ENCODE measurements around the gene KNOP1. TPM values are rescaled to one million over a fixed set of nuclear protein-coding genes. Genes with fewer than 3 reads are reported as not detected.

KNOP1 gene
- total RNA-seq, 1 donor from 2014 or later = 6.7 TPM

DNA sequence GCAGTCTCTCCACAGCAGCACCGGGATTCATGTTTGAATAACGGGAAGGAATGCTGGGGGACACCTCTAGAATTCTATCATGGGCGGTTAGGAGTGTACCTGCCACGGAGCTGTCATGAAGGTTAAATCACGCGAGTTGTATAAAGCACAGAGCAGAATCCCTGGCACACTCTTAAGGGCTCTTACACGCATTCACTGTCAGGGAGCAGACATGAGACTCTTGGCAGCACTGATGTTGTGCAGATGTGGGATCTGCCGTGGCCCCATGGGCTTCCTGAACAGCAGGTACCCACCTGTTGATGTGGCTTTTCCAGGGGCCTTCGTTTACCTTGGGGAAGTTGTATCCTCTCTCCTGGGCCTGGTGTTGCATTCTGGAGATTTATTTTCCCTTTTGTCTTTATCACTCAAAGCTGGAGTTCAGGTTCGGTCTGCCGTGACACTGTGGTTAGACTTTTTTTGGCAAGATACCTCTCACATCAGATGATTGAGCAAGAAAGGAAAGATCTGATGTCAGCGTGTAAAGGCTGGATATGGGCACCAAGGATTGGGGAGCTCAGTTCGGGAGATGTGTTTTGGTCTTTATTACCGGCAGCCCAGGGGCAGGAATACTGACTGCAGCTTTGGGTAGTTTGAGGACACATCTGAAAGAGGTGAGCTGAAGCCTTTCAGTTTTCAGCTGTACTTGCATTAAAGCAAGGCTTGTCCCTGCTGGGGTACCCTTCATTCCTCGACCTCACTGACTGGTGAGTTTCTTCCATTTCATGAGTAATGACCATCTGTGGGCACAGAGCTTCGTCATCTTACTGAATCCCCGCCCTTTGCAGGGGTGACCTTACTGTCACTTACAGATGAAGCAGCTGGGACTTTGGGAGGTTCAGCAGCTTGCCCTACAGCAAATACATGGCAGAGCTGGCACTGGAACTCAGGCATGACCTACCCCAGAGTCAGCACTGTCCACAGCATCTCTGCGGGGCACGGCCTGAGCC lies 19.3 kb downstream of the KNOP1 start:
- H3K36me3 ChIP-seq = peaks cover 51% of the 10 kb centered on the region
- peaks cover 73% of the 10 kb centered on the region for H3K4me1 ChIP-seq
- no peak overlapping the region for H3K4me3 ChIP-seq
- no peak for DNase-seq
- H3K27me3 ChIP-seq (ENCODE audit: low read depth) = no peaks in the 10 kb centered on the region
- peak overlapping the region; percentile 88 for H3K27ac ChIP-seq (replicated peaks)
- no peaks in the 10 kb centered on the region for H3K9me3 ChIP-seq (replicated peaks)
- intact Hi-C loops (cut with micrococcal nuclease) = no loop called here
- TF ChIP-seq, protein P1, sequence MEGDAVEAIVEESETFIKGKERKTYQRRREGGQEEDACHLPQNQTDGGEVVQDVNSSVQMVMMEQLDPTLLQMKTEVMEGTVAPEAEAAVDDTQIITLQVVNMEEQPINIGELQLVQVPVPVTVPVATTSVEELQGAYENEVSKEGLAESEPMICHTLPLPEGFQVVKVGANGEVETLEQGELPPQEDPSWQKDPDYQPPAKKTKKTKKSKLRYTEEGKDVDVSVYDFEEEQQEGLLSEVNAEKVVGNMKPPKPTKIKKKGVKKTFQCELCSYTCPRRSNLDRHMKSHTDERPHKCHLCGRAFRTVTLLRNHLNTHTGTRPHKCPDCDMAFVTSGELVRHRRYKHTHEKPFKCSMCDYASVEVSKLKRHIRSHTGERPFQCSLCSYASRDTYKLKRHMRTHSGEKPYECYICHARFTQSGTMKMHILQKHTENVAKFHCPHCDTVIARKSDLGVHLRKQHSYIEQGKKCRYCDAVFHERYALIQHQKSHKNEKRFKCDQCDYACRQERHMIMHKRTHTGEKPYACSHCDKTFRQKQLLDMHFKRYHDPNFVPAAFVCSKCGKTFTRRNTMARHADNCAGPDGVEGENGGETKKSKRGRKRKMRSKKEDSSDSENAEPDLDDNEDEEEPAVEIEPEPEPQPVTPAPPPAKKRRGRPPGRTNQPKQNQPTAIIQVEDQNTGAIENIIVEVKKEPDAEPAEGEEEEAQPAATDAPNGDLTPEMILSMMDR (IDR thresholded peaks at IDR 0.05; ENCODE audit: borderline replicate concordance) = no peak

DNA sequence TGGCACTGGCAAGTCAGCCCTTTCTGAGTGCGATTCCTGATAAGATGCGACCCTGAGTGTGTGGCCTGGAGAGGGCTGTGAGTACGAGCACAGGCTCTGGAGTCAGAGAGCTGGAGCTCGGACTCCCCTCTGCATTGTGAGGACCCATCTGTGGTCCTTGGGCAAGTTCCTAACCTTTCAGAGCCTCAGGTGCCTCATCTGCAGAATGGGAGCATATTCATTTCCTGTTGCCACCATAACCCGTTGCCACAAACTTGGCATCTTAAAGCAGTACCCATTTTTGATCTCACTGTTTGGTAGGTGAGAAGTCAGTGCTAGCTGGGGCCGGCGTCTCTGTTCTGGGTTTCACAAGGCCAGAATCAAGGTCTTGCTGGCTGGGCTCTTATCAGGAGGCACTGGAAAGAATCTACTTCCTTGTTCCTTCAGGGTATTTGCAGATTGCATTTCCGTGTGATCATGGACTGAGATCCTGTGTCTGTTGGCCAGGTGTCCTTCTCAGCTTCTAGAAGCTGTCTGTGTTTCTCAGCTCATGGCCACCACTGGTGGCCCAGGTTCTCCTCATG lies 20.2 kb downstream of the KNOP1 start:
- DNase-seq = no peak
- intact Hi-C loops (cut with micrococcal nuclease) = no loop called here
- peak overlapping the region; percentile 88 for H3K27ac ChIP-seq (replicated peaks)
- TF ChIP-seq, protein P1 (IDR thresholded peaks at IDR 0.05; ENCODE audit: borderline replicate concordance) = no peak
- peaks cover 64% of the 10 kb centered on the region for H3K4me1 ChIP-seq
- H3K4me3 ChIP-seq = no peak overlapping the region
- H3K9me3 ChIP-seq (replicated peaks) = no peaks in the 10 kb centered on the region
- H3K27me3 ChIP-seq (ENCODE audit: low read depth) = no peaks in the 10 kb centered on the region
- peaks cover 44% of the 10 kb centered on the region for H3K36me3 ChIP-seq

DNA sequence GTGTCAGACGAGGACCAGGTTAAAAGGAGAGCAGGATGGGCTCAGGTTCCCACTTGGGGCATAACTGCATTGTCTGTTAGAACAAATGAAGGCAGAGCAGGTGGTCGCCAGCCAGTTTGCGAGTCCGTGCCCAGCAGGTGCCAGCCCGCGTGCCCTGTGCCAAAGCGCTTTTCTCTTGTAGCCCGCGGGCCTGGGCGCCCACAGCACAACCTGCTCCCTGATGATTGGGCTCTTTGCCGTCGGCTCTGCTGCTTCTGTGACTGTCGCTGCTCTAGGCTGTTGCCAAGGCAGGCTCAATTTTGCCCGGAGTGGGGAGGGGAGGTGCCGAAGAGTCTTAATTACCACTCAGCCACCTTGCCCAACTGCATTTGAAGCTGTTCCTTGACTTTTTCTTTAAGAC lies 21.1 kb downstream of the KNOP1 start:
- Histone ChIP-seq H3K27me3 (ENCODE audit: low read depth) (no peaks in the 10 kb centered on the region), H3K4me3 (no peak overlapping the region), H3K4me1 (peaks cover 64% of the 10 kb centered on the region), H3K9me3 (replicated peaks) (no peaks in the 10 kb centered on the region), H3K36me3 (peaks cover 44% of the 10 kb centered on the region), H3K27ac (replicated peaks) (peak overlapping the region; percentile 88)
- intact Hi-C loops (cut with micrococcal nuclease) = no loop called here
- no peak for DNase-seq
- TF ChIP-seq, protein P1 (IDR thresholded peaks at IDR 0.05; ENCODE audit: borderline replicate concordance) = no peak

DNA sequence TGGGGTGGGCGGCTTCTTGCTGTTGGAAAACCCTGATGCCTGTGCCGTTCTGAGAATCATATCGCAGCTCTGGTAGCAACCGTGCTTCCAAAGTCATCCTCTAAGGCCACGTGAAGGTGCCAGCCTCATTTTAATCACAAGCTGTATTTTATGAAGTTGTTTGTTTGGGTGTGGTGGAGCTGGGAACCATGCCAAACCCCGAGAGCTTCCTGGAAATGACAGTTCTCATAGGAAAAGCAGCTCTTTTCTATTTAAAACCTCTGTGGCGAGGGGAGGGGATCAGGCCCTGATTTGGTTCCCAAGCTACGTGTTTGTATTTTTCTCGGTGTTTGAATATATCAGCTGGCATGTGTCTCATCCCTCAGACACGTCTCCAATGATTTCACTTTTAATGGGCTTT lies 21.7 kb downstream of the KNOP1 start:
- Histone ChIP-seq H3K27ac (replicated peaks) (peak overlapping the region; percentile 88), H3K27me3 (ENCODE audit: low read depth) (no peaks in the 10 kb centered on the region), H3K36me3 (peaks cover 44% of the 10 kb centered on the region), H3K9me3 (replicated peaks) (no peaks in the 10 kb centered on the region), H3K4me1 (peaks cover 66% of the 10 kb centered on the region), H3K4me3 (no peak overlapping the region)
- intact Hi-C loops (cut with micrococcal nuclease) = no loop called here
- DNase-seq = peak; percentile 79
- TF ChIP-seq, protein P1 (IDR thresholded peaks at IDR 0.05; ENCODE audit: borderline replicate concordance) = no peak

DNA sequence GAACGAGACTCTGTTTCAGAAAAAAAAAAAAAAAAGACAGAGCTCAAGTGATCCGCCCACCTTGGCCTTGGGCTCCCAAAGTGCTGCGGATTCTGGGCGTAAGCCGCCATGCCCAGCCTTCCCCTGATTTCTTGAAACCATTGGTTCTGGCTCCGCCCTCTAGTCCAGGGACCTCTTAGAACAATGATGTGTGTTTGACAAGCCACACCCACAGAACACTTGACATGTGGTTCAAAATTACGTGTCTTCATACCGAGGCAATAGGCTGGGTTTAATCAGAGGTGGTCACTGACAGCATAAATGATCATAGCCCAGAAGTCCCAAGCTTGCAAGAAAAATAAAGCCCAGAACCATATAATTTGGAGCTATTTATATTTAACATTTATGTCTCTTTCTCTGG lies 23.0 kb downstream of the KNOP1 start:
- TF ChIP-seq, protein P1 (IDR thresholded peaks at IDR 0.05; ENCODE audit: borderline replicate concordance) = no peak
- Histone ChIP-seq H3K27me3 (ENCODE audit: low read depth) (no peaks in the 10 kb centered on the region), H3K9me3 (replicated peaks) (no peaks in the 10 kb centered on the region), H3K4me1 (peaks cover 68% of the 10 kb centered on the region), H3K4me3 (no peak overlapping the region), H3K27ac (replicated peaks) (peak overlapping the region; percentile 88), H3K36me3 (peaks cover 40% of the 10 kb centered on the region)
- DNase-seq = no peak
- intact Hi-C loops (cut with micrococcal nuclease) = no loop called here
